ENCODE results near the gene GNAQ. TPM values are rescaled to one million over a fixed set of nuclear protein-coding genes. Genes with fewer than 3 reads are reported as not detected.

Gene GNAQ
- total RNA-seq, 1 experiment from 2014 or later = 55.5 TPM

DNA sequence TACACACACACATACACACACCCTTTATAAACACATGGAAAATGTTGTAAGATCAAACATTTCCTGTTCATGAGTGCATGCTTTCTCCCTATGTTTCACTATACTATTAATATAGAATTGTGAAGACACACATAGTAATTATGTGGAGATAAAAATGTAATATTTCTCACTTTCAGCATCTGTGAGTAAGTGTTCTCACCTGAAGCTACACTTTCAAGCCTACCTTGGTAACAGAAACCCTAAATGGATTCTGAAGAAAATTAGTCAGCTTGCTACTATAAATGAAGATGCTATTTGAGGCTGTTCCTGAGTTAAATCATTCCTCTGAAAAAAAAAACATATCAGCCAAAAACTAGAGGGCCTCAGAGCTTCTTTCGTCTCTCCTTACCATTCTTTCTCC lies 302.4 kb downstream of the GNAQ start (continued):
- TF ChIP-seq, protein P1, sequence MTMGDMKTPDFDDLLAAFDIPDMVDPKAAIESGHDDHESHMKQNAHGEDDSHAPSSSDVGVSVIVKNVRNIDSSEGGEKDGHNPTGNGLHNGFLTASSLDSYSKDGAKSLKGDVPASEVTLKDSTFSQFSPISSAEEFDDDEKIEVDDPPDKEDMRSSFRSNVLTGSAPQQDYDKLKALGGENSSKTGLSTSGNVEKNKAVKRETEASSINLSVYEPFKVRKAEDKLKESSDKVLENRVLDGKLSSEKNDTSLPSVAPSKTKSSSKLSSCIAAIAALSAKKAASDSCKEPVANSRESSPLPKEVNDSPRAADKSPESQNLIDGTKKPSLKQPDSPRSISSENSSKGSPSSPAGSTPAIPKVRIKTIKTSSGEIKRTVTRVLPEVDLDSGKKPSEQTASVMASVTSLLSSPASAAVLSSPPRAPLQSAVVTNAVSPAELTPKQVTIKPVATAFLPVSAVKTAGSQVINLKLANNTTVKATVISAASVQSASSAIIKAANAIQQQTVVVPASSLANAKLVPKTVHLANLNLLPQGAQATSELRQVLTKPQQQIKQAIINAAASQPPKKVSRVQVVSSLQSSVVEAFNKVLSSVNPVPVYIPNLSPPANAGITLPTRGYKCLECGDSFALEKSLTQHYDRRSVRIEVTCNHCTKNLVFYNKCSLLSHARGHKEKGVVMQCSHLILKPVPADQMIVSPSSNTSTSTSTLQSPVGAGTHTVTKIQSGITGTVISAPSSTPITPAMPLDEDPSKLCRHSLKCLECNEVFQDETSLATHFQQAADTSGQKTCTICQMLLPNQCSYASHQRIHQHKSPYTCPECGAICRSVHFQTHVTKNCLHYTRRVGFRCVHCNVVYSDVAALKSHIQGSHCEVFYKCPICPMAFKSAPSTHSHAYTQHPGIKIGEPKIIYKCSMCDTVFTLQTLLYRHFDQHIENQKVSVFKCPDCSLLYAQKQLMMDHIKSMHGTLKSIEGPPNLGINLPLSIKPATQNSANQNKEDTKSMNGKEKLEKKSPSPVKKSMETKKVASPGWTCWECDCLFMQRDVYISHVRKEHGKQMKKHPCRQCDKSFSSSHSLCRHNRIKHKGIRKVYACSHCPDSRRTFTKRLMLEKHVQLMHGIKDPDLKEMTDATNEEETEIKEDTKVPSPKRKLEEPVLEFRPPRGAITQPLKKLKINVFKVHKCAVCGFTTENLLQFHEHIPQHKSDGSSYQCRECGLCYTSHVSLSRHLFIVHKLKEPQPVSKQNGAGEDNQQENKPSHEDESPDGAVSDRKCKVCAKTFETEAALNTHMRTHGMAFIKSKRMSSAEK (CRISPR knock-in tag; IDR thresholded peaks at IDR 0.05; ENCODE audit: borderline replicate concordance) = no peak
- TF ChIP-seq ELF4 (CRISPR knock-in tag; IDR thresholded peaks at IDR 0.05; ENCODE audit: low read depth) = no peak
- no peak for TF ChIP-seq ZNF396 (CRISPR knock-in tag; IDR thresholded peaks at IDR 0.05; ENCODE audit: borderline replicate concordance)
- TF ChIP-seq, protein P2, sequence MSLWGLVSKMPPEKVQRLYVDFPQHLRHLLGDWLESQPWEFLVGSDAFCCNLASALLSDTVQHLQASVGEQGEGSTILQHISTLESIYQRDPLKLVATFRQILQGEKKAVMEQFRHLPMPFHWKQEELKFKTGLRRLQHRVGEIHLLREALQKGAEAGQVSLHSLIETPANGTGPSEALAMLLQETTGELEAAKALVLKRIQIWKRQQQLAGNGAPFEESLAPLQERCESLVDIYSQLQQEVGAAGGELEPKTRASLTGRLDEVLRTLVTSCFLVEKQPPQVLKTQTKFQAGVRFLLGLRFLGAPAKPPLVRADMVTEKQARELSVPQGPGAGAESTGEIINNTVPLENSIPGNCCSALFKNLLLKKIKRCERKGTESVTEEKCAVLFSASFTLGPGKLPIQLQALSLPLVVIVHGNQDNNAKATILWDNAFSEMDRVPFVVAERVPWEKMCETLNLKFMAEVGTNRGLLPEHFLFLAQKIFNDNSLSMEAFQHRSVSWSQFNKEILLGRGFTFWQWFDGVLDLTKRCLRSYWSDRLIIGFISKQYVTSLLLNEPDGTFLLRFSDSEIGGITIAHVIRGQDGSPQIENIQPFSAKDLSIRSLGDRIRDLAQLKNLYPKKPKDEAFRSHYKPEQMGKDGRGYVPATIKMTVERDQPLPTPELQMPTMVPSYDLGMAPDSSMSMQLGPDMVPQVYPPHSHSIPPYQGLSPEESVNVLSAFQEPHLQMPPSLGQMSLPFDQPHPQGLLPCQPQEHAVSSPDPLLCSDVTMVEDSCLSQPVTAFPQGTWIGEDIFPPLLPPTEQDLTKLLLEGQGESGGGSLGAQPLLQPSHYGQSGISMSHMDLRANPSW (CRISPR knock-in tag; conservative IDR thresholded peaks at IDR 0.05; ENCODE audit: low read depth) = no peak
- TF ChIP-seq ZBTB21 (CRISPR knock-in tag; IDR thresholded peaks at IDR 0.05; ENCODE audit: borderline replicate concordance) = no peak
- TF ChIP-seq, protein P3, sequence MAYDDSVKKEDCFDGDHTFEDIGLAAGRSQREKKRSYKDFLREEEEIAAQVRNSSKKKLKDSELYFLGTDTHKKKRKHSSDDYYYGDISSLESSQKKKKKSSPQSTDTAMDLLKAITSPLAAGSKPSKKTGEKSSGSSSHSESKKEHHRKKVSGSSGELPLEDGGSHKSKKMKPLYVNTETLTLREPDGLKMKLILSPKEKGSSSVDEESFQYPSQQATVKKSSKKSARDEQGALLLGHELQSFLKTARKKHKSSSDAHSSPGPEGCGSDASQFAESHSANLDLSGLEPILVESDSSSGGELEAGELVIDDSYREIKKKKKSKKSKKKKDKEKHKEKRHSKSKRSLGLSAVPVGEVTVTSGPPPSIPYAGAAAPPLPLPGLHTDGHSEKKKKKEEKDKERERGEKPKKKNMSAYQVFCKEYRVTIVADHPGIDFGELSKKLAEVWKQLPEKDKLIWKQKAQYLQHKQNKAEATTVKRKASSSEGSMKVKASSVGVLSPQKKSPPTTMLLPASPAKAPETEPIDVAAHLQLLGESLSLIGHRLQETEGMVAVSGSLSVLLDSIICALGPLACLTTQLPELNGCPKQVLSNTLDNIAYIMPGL (CRISPR knock-in tag; IDR thresholded peaks at IDR 0.05) = no peak
- TF ChIP-seq IRF2 (CRISPR knock-in tag; IDR thresholded peaks at IDR 0.05; ENCODE audit: borderline replicate concordance, low read depth) = no peak

DNA sequence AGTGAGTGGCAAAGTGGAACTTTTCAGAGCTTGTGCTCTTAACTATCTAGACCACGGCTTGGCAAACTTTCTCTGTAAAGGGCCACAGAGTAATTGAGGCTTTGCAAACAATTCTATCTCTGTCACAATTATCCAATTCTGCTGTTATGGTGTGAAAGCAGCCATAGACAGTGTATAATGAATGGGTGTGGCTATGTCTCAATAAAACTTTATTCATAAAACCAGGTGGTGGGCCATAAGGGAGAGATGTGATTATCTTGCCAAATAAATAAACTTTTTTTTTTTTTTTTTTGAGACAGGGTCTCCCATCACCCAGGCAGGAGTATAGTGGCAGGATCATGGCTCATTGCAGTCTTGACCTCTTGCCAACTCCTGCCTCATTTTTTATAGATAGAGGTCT lies 304.8 kb downstream of the GNAQ start:
- CTCF ChIA-PET = no interaction called here
- TF ChIP-seq, protein P4, sequence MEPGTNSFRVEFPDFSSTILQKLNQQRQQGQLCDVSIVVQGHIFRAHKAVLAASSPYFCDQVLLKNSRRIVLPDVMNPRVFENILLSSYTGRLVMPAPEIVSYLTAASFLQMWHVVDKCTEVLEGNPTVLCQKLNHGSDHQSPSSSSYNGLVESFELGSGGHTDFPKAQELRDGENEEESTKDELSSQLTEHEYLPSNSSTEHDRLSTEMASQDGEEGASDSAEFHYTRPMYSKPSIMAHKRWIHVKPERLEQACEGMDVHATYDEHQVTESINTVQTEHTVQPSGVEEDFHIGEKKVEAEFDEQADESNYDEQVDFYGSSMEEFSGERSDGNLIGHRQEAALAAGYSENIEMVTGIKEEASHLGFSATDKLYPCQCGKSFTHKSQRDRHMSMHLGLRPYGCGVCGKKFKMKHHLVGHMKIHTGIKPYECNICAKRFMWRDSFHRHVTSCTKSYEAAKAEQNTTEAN (CRISPR knock-in tag; IDR thresholded peaks at IDR 0.05) = no peak
- TF ChIP-seq, protein P5, sequence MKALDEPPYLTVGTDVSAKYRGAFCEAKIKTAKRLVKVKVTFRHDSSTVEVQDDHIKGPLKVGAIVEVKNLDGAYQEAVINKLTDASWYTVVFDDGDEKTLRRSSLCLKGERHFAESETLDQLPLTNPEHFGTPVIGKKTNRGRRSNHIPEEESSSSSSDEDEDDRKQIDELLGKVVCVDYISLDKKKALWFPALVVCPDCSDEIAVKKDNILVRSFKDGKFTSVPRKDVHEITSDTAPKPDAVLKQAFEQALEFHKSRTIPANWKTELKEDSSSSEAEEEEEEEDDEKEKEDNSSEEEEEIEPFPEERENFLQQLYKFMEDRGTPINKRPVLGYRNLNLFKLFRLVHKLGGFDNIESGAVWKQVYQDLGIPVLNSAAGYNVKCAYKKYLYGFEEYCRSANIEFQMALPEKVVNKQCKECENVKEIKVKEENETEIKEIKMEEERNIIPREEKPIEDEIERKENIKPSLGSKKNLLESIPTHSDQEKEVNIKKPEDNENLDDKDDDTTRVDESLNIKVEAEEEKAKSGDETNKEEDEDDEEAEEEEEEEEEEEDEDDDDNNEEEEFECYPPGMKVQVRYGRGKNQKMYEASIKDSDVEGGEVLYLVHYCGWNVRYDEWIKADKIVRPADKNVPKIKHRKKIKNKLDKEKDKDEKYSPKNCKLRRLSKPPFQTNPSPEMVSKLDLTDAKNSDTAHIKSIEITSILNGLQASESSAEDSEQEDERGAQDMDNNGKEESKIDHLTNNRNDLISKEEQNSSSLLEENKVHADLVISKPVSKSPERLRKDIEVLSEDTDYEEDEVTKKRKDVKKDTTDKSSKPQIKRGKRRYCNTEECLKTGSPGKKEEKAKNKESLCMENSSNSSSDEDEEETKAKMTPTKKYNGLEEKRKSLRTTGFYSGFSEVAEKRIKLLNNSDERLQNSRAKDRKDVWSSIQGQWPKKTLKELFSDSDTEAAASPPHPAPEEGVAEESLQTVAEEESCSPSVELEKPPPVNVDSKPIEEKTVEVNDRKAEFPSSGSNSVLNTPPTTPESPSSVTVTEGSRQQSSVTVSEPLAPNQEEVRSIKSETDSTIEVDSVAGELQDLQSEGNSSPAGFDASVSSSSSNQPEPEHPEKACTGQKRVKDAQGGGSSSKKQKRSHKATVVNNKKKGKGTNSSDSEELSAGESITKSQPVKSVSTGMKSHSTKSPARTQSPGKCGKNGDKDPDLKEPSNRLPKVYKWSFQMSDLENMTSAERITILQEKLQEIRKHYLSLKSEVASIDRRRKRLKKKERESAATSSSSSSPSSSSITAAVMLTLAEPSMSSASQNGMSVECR (CRISPR knock-in tag; IDR thresholded peaks at IDR 0.05; ENCODE audit: borderline replicate concordance) = no peak
- TF ChIP-seq, protein P1 (CRISPR knock-in tag; IDR thresholded peaks at IDR 0.05; ENCODE audit: borderline replicate concordance) = no peak
- Mint-ChIP-seq H3K36me3 (peaks cover 41% of the 10 kb centered on the region), H3K9me3 (peaks cover 13% of the 10 kb centered on the region), H3K27me3 (ENCODE audit: low read depth) (no peaks in the 10 kb centered on the region), H3K4me3 (no peak overlapping the region), H3K4me1 (peaks cover 22% of the 10 kb centered on the region), H3K27ac (no peak overlapping the region)
- POLR2A ChIA-PET = no interaction called here
- DNase-seq (ENCODE audit: low spot score) = no peak
- ATAC-seq = no peak

All from WTC11 (cell line).